Subcutaneous adipose tissue (tissue), 4 donors: ENCODE results near the gene C18orf54. TPM values are rescaled to one million over a fixed set of nuclear protein-coding genes. Genes with fewer than 3 reads are reported as not detected.

Experiments used
- total RNA-seq, 4 donors: library from RNA; depleted of rRNA; stranded (reverse); fragments of >200 nt; gene quantifications; one replicate each; pipeline ENCODE4 v1.1.0, GENCODE V29; 2016
- TF ChIP-seq, protein P1 (sequence below): fragments of 450-650 bp; IDR thresholded peaks from one replicate; pipeline ENCODE4 v1.5.1; 2016; ENCODE audit warnings: low read depth, mild to moderate bottlenecking, control low read depth, antibody characterized with exemption, moderate library complexity

The C18orf54 gene
- total RNA-seq, 4 donors from 2014 or later: 2.1 to 3.9 (median 2.7) TPM

DNA sequence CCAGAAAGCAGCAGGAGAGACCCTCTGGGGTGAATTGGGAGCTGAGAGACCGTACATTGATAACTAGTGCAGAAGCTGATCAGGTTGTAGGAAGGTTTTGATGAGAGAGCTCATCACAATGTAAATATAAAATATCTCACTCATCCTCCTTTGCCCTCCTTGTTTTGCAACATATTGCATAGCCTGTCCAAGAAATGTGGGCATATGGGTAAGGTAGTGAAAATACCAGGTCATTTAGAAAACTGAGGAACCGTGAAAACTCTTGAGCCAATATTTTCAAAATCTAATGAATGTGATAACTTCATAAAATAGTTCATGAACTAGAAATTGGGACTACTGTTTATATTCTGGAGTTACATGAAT lies 31.4 kb downstream of the C18orf54 start:
- TF ChIP-seq, protein P1, sequence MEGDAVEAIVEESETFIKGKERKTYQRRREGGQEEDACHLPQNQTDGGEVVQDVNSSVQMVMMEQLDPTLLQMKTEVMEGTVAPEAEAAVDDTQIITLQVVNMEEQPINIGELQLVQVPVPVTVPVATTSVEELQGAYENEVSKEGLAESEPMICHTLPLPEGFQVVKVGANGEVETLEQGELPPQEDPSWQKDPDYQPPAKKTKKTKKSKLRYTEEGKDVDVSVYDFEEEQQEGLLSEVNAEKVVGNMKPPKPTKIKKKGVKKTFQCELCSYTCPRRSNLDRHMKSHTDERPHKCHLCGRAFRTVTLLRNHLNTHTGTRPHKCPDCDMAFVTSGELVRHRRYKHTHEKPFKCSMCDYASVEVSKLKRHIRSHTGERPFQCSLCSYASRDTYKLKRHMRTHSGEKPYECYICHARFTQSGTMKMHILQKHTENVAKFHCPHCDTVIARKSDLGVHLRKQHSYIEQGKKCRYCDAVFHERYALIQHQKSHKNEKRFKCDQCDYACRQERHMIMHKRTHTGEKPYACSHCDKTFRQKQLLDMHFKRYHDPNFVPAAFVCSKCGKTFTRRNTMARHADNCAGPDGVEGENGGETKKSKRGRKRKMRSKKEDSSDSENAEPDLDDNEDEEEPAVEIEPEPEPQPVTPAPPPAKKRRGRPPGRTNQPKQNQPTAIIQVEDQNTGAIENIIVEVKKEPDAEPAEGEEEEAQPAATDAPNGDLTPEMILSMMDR: no peak

DNA sequence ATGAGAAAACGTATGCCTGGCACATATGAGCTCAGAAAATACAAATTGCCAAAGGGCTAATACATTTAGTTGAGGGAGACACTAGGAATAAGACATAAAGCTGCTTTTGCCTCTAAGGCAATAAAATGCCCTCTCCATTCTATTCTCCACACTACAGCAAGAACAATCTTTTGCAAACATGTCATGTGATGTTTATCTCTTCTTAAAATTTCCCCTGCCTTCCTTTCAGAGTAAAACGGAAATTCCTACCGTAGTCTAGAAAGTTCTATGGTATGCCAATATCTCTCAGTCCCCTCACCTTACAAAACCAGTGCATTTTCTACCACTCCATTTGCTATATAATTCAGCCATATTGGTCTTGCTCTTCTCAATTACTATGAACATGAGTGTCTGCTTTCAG lies 33.1 kb downstream of the C18orf54 start:
- TF ChIP-seq, protein P1: no peak

DNA sequence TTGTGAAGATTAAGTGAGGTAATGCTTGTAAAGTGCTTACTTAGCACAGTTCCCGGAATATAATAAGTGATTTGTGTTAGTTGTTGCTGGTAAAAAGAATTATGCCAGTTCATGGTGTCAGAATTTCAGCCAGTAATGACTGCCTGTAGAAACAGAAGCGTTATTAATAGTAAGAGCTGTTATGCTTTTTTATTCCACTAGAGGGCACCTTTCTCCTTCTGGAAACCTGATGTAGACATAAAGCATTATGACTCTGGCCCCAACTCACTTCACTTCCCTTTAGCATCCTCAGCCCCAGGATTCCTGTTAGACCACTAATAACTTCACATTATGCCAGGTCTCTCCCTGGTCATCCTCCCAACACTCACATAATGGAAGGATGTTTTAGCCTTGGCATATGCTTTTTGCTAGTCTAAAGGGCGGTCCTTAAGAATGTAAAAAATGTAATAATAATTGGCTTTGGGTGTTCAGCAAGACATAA lies 34.9 kb downstream of the C18orf54 start:
- TF ChIP-seq, protein P1: no peak

DNA sequence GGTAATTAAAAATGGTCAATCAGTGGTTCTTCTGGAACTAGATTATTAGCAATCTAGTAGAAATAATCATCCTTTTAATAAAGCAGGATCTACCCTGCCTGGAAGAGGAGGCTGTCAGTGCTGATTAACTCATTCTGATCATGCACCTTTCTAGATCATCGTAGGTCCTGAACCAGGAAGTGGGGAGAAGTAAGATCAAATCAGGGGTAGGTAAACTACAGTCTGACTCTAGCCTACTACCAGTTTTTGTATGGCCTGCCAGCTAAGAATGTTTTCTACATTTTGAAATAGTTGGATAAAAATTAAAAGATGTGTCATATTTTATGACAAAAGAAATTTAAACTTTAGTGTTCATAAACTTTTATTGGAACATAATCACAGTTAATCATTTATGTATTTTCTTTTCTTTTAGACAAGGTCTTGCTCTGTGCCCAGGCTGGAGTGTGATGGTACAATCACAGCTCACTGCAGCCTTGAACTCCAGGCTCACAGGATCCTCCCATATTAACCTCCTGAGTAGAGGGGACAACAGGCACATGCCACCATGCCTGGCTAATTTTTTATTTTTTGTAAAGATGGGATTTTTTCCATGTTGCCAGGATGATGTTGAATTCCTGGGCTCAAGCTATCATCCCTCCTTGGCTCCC lies 36.1 kb downstream of the C18orf54 start:
- TF ChIP-seq, protein P1: no peak

DNA sequence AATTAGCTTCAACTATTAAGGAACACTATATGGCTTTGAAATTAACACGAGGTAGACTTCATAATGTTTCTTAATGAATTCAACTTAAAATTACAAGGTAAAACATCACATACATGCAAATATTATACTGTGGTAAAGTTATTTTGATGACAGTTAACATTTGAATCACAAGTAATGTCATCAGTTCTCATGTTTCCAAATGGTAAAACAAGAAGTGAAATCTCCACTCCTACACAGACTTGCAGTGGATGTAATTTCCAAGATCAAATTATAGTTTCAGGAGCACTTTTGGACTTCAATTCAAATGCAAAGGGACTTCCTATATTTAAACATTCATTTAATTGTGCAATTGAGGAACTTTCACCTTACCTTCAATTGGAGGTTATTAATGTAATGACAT lies 39.1 kb downstream of the C18orf54 start:
- TF ChIP-seq, protein P1: no peak

DNA sequence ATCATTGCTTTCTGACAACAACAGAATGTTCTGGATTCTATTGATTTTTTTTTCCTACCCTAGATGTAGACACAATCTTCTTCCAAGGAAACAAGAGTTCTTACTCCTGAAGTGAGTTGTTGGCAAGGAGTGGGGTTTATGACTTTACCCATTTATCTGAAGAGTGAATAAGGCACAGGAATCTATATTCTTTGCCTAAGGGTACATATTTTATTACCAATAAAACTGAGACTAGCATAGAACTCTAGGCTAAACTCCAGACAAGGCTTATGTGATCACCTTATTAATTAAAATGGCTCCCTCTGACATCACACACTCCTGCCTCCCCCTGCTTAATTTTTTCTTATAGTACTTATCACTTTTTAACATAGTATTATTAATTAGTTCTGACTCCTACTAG lies 47.6 kb downstream of the C18orf54 start:
- TF ChIP-seq, protein P1: no peak

DNA sequence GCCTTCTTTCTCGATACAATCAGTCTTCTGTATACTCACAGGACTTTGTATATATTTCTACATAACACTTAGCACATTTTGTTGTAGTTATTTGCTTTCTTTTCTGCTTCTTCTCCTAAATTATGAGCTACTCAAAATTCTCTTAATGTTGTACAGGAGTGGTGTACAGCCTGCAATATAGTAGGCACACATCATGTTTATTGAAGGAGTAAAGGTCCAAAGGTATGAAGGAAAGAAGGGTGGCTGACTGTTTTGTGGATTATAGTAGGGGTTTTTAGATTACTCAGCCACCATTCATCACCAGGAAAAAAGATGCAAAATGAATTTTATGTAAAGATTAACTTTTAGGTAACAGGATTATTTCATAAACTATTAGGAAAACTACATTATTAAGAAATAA lies 54.1 kb downstream of the C18orf54 start:
- TF ChIP-seq, protein P1: no peak
